ENCODE measurements around the gene CALN1.

Gene CALN1

GRCh38 chr7:72409638-72410015 lies 2.5 kb downstream of the CALN1 start:
- TF ChIP-seq CTCF (conservative IDR thresholded peaks at IDR 0.05; ENCODE audit: low read depth, low read length), result no peak
- DNase-seq (ENCODE audit: low read depth), result no peak
- no peak overlapping the region for H3K4me3 ChIP-seq (ENCODE audit: low read length)

GRCh38 chr7:72408966-72409637 lies 3.0 kb downstream of the CALN1 start:
- DNase-seq (ENCODE audit: low read depth), result no peak
- no peak for TF ChIP-seq CTCF (conservative IDR thresholded peaks at IDR 0.05; ENCODE audit: low read depth, low read length)

GRCh38 chr7:72406820-72407403 lies 5.2 kb downstream of the CALN1 start:
- no peak overlapping the region for H3K4me3 ChIP-seq (ENCODE audit: low read length)
- DNase-seq (ENCODE audit: low read depth), result no peak
- no peak for TF ChIP-seq CTCF (conservative IDR thresholded peaks at IDR 0.05; ENCODE audit: low read depth, low read length)

More at GRCh38 chr7:72408966-72409637, 3.0 kb downstream of the CALN1 start:
- no peak overlapping the region for H3K4me3 ChIP-seq (ENCODE audit: low read length)

GRCh38 chr7:72405871-72406270 lies 6.3 kb downstream of the CALN1 start:
- DNase-seq (ENCODE audit: low read depth), result no peak
- TF ChIP-seq CTCF (conservative IDR thresholded peaks at IDR 0.05; ENCODE audit: low read depth, low read length), result no peak
- H3K4me3 ChIP-seq (ENCODE audit: low read length), result no peak overlapping the region

GRCh38 chr7:72405418-72405817 lies 6.7 kb downstream of the CALN1 start:
- H3K4me3 ChIP-seq (ENCODE audit: low read length), result no peak overlapping the region
- no peak for TF ChIP-seq CTCF (conservative IDR thresholded peaks at IDR 0.05; ENCODE audit: low read depth, low read length)
- no peak for DNase-seq (ENCODE audit: low read depth)

GRCh38 chr7:72404743-72405142 lies 7.4 kb downstream of the CALN1 start:
- H3K4me3 ChIP-seq (ENCODE audit: low read length), result no peak overlapping the region
- no peak for TF ChIP-seq CTCF (conservative IDR thresholded peaks at IDR 0.05; ENCODE audit: low read depth, low read length)
- DNase-seq (ENCODE audit: low read depth), result no peak

- no peak overlapping the region for H3K4me3 ChIP-seq (ENCODE audit: low read length)
- no peak for DNase-seq (ENCODE audit: low read depth)
- no peak for TF ChIP-seq CTCF (conservative IDR thresholded peaks at IDR 0.05; ENCODE audit: low read depth, low read length)
Observed at GRCh38 chr7:72403458-72404076, 8.6 kb downstream of the CALN1 start.

Data from retinal pigment epithelial cell (primary cell).